GM12878 (cell line): ENCODE data around the gene SYCE1.
"Not testable (repeated sequence)": the region's sequence is repeated elsewhere in the genome, so short reads cannot be mapped to it uniquely, and the experiment has no call there.

Experiments used
- CHD4 ChIP-seq: fragments of 200-600 bp; sonication (generic); IDR thresholded peaks from 2 replicates; pipeline ENCODE4 v1.6.1; 2016; ENCODE audit warnings: mild to moderate bottlenecking
- EP300 ChIP-seq, 2 experiments: fragments of 150-350 bp in 1 of 2; IDR thresholded peaks; 2 replicates each; pipeline ENCODE4 v1.6.1; 2011 to 2012; ENCODE audit warnings: low read depth in 2 of 2, low read length in 2 of 2, borderline replicate concordance in 1 of 2, improper control_type of control experiment in 1 of 2, inconsistent platforms in 1 of 2; ENCODE audit not compliant: control insufficient read depth in 1 of 2
- EZH2 ChIP-seq: IDR thresholded peaks from 2 replicates; pipeline ENCODE4 v1.6.1; 2012; ENCODE audit warnings: low read depth, mild to moderate bottlenecking, control low read depth, inconsistent platforms, low read length, borderline replicate concordance; ENCODE audit not compliant: control insufficient read depth
- NFYB ChIP-seq: IDR thresholded peaks from 2 replicates; pipeline ENCODE4 v1.6.1; 2011; ENCODE audit warnings: low read depth, mild to moderate bottlenecking, low read length, improper control_type of control experiment, moderate library complexity; ENCODE audit not compliant: insufficient read depth
- POLR2AphosphoS5 ChIP-seq: IDR thresholded peaks from 2 replicates; pipeline ENCODE4 v1.6.1; 2011; ENCODE audit warnings: mild to moderate bottlenecking, low read length, inconsistent platforms
- RELB ChIP-seq: fragments of 450-650 bp; IDR thresholded peaks from 2 replicates; pipeline ENCODE4 v1.6.1; 2017; ENCODE audit warnings: low read depth, mild to moderate bottlenecking, moderate library complexity
- SP1 ChIP-seq: IDR thresholded peaks from one replicate; pipeline ENCODE4 v1.6.1; 2011; ENCODE audit warnings: low read depth, low read length
- ZNF274 ChIP-seq: IDR thresholded peaks from one replicate; pipeline ENCODE4 v1.8.0; 2011; ENCODE audit not compliant: insufficient read length, insufficient read depth
- TF ChIP-seq, protein P1 (sequence below): fragments of 450-650 bp; IDR thresholded peaks from 2 replicates; pipeline ENCODE4 v1.6.1; 2017; ENCODE audit warnings: mild to moderate bottlenecking
- TF ChIP-seq, protein P2 (sequence below), 3 experiments: IDR thresholded peaks in 2 of 3; conservative IDR thresholded peaks in 1 of 3; 2 replicates each; pipeline ENCODE4 v1.5.1; 2011; ENCODE audit warnings: low read depth in 3 of 3, low read length in 3 of 3, mild to moderate bottlenecking in 3 of 3, control low read depth in 2 of 3, moderate library complexity in 2 of 3, inconsistent platforms in 1 of 3, mixed read lengths in 1 of 3; ENCODE audit not compliant: control insufficient read depth in 2 of 3, insufficient read depth in 1 of 3; ENCODE audit errors: extremely low read depth in 1 of 3

GRCh38 chr10:133568831-133569527, 3.6 kb upstream of the SYCE1 start:
- TF ChIP-seq, protein P1, sequence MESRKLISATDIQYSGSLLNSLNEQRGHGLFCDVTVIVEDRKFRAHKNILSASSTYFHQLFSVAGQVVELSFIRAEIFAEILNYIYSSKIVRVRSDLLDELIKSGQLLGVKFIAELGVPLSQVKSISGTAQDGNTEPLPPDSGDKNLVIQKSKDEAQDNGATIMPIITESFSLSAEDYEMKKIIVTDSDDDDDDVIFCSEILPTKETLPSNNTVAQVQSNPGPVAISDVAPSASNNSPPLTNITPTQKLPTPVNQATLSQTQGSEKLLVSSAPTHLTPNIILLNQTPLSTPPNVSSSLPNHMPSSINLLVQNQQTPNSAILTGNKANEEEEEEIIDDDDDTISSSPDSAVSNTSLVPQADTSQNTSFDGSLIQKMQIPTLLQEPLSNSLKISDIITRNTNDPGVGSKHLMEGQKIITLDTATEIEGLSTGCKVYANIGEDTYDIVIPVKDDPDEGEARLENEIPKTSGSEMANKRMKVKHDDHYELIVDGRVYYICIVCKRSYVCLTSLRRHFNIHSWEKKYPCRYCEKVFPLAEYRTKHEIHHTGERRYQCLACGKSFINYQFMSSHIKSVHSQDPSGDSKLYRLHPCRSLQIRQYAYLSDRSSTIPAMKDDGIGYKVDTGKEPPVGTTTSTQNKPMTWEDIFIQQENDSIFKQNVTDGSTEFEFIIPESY, result not testable (repeated sequence)
- not testable (repeated sequence) for TF ChIP-seq CHD4; RELB; SP1; EZH2; ZNF274; POLR2AphosphoS5; EP300 (IDR thresholded peaks at IDR 0.05; ENCODE audit: borderline replicate concordance in 1 of 2, control insufficient read depth in 1 of 2, low read depth in 2 of 2, low read length in 2 of 2); NFYB
- TF ChIP-seq, protein P2, sequence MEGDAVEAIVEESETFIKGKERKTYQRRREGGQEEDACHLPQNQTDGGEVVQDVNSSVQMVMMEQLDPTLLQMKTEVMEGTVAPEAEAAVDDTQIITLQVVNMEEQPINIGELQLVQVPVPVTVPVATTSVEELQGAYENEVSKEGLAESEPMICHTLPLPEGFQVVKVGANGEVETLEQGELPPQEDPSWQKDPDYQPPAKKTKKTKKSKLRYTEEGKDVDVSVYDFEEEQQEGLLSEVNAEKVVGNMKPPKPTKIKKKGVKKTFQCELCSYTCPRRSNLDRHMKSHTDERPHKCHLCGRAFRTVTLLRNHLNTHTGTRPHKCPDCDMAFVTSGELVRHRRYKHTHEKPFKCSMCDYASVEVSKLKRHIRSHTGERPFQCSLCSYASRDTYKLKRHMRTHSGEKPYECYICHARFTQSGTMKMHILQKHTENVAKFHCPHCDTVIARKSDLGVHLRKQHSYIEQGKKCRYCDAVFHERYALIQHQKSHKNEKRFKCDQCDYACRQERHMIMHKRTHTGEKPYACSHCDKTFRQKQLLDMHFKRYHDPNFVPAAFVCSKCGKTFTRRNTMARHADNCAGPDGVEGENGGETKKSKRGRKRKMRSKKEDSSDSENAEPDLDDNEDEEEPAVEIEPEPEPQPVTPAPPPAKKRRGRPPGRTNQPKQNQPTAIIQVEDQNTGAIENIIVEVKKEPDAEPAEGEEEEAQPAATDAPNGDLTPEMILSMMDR (IDR thresholded peaks at IDR 0.05 in 2 of 3, conservative IDR thresholded peaks at IDR 0.05 in 1 of 3; ENCODE audit: control insufficient read depth in 2 of 3, extremely low read depth in 1 of 3, insufficient read depth in 1 of 3, low read depth in 3 of 3, low read length in 3 of 3), result not testable (repeated sequence)
